SK-N-SH (cell line): Measurements from ENCODE around the gene SPTB. TPM values are rescaled to one million over a fixed set of nuclear protein-coding genes. Genes with fewer than 3 reads are reported as not detected.

Source experiments
- CTCF ChIA-PET: fragments of 300-600, 350-600 bp; formaldehyde crosslinking; extraction: SDS; loops from one replicate; lab custom pipeline; 2021; lab: Yijun Ruan, JAX
- POLR2A ChIA-PET: fragments of 350-600 bp; sonication (Branson Sonifier 250); formaldehyde crosslinking; extraction: SDS; loops from one replicate; lab custom pipeline; 2020; ENCODE audit warnings: antibody characterized with exemption, inconsistent platforms; lab: Yijun Ruan, JAX
- DNase-seq: peaks from one replicate; pipeline ENCODE4 v3.0.0; 2012
- H2AFZ ChIP-seq: fragments of 200-600 bp; sonication (generic); 2 replicates; pipeline ENCODE4 v1.8.1; 2016; ENCODE audit warnings: antibody characterized with exemption, mild to moderate bottlenecking, low read depth
- H3F3A ChIP-seq: fragments of 200-600 bp; sonication (generic); replicated peaks from 2 replicates; pipeline ENCODE3; 2016; ENCODE audit warnings: antibody characterized with exemption, mild to moderate bottlenecking; ENCODE audit not compliant: insufficient read depth
- H3K27ac ChIP-seq, 2 experiments: fragments of 200-500 bp in 1 of 2; fragments of 200-600 bp in 1 of 2; sonication (Bioruptor generic) in 1 of 2; sonication (generic), shearing (Covaris generic) in 1 of 2; 2 replicates each; pipeline versions ENCODE4 v1.5.1 to v1.6.1; 2014 to 2016; ENCODE audit warnings: low read depth in 2 of 2, inconsistent platforms in 1 of 2, low read length in 1 of 2, mild to moderate bottlenecking in 1 of 2, mixed read lengths in 1 of 2
- H3K27me3 ChIP-seq: fragments of 200-600 bp; sonication (generic), shearing (Covaris generic); 2 replicates; pipeline ENCODE4 v1.6.1; 2016; ENCODE audit warnings: mixed run types; ENCODE audit not compliant: insufficient read depth
- H3K36me3 ChIP-seq, 2 experiments: fragments of 200-500 bp in 1 of 2; fragments of 200-600 bp in 1 of 2; sonication (Bioruptor generic) in 1 of 2; sonication (generic) in 1 of 2; replicated peaks in 1 of 2; 2 replicates each; pipeline versions ENCODE3 to v1.5.1; 2014 to 2016; ENCODE audit warnings: low read length in 1 of 2, mild to moderate bottlenecking in 1 of 2; ENCODE audit not compliant: insufficient read depth in 2 of 2, control insufficient read depth in 1 of 2
- H3K4me1 ChIP-seq, 2 experiments: fragments of 200-500 bp in 1 of 2; fragments of 200-600 bp in 1 of 2; sonication (Bioruptor generic) in 1 of 2; sonication (generic), shearing (Covaris generic) in 1 of 2; 2 replicates each; pipeline versions ENCODE4 v1.5.1 to v1.6.1; 2014 to 2016; ENCODE audit warnings: low read depth in 1 of 2, low read length in 1 of 2, mixed run types in 1 of 2; ENCODE audit not compliant: insufficient read depth in 2 of 2, control insufficient read depth in 1 of 2
- H3K4me2 ChIP-seq: fragments of 200-600 bp; sonication (generic), shearing (Covaris generic); 2 replicates; pipeline ENCODE4 v1.6.1; 2017; ENCODE audit warnings: mixed run types
- H3K4me3 ChIP-seq, 2 experiments: fragments of 200-500 bp in 1 of 2; fragments of 200-600 bp in 1 of 2; sonication (Bioruptor generic) in 1 of 2; sonication (generic), shearing (Covaris generic) in 1 of 2; 2 replicates each; pipeline versions ENCODE4 v1.5.1 to v1.8.1; 2014 to 2016; ENCODE audit warnings: low read depth in 2 of 2, inconsistent platforms in 1 of 2, low read length in 1 of 2, mild to moderate bottlenecking in 1 of 2, mixed read lengths in 1 of 2, moderate library complexity in 1 of 2
- H3K79me2 ChIP-seq: fragments of 200-600 bp; sonication (generic); 2 replicates; pipeline ENCODE4 v1.8.1; 2017; ENCODE audit warnings: mild to moderate bottlenecking; ENCODE audit not compliant: insufficient read depth
- H3K9ac ChIP-seq: fragments of 200-600 bp; sonication (generic); 2 replicates; pipeline ENCODE4 v1.6.1; 2017; ENCODE audit warnings: mixed run types
- H3K9me2 ChIP-seq: fragments of 200-600 bp; sonication (generic); 2 replicates; pipeline ENCODE4 v1.6.1; 2017; ENCODE audit warnings: mixed run types
- H3K9me3 ChIP-seq: fragments of 200-600 bp; sonication (generic); 2 replicates; pipeline ENCODE4 v1.6.1; 2017; ENCODE audit warnings: mixed run types, mild to moderate bottlenecking, moderate library complexity
- H4K20me1 ChIP-seq: fragments of 200-600 bp; sonication (generic); 2 replicates; pipeline ENCODE4 v1.6.1; 2017; ENCODE audit warnings: mild to moderate bottlenecking, mixed run types; ENCODE audit not compliant: insufficient read depth
- CHD2 ChIP-seq: fragments of 150-350 bp; IDR thresholded peaks from 2 replicates; pipeline ENCODE4 v1.6.1; 2018; ENCODE audit warnings: low read length; ENCODE audit not compliant: partially characterized antibody
- ELF1 ChIP-seq: IDR thresholded peaks from 2 replicates; pipeline ENCODE4 v1.4.0; 2012
- EZH2phosphoT487 ChIP-seq: fragments of 200-600 bp; sonication (generic); IDR thresholded peaks from 2 replicates; pipeline ENCODE4 v1.6.1; 2017; ENCODE audit warnings: low read depth, mixed run types, mild to moderate bottlenecking, antibody characterized with exemption, moderate library complexity, borderline replicate concordance
- FOSL2 ChIP-seq: IDR thresholded peaks from 2 replicates; pipeline ENCODE4 v1.4.0; 2012; ENCODE audit warnings: low read depth, mild to moderate bottlenecking, moderate library complexity, borderline replicate concordance
- FOXJ3 ChIP-seq: sonication (generic); formaldehyde crosslinking; IDR thresholded peaks from 2 replicates; pipeline ENCODE4 v1.5.1; 2020; ENCODE audit warnings: mild to moderate bottlenecking, missing genetic modification reagents
- FOXM1 ChIP-seq: IDR thresholded peaks from 2 replicates; pipeline ENCODE4 v1.4.0; 2012; ENCODE audit warnings: low read depth, mild to moderate bottlenecking
- GATA2 ChIP-seq: sonication (generic); formaldehyde crosslinking; IDR thresholded peaks from 2 replicates; pipeline ENCODE4 v1.5.0; 2020; ENCODE audit warnings: mild to moderate bottlenecking, missing genetic modification reagents
- IRF3 ChIP-seq: fragments of 150-350 bp; IDR thresholded peaks from 2 replicates; pipeline ENCODE4 v1.6.1; 2016; ENCODE audit warnings: mild to moderate bottlenecking, low read depth, low read length
- MEF2A ChIP-seq: IDR thresholded peaks from 2 replicates; pipeline ENCODE4 v1.4.0; 2012; ENCODE audit warnings: low read depth, borderline replicate concordance
- MXI1 ChIP-seq: IDR thresholded peaks from 2 replicates; pipeline ENCODE4 v1.6.1; 2012; ENCODE audit warnings: mild to moderate bottlenecking, low read depth, low read length, improper control_type of control experiment
- NRF1 ChIP-seq: IDR thresholded peaks from 2 replicates; pipeline ENCODE4 v1.6.1; 2012; ENCODE audit warnings: low read depth, mild to moderate bottlenecking, low read length
- RAD21 ChIP-seq: IDR thresholded peaks from 2 replicates; pipeline ENCODE4 v1.6.1; 2012; ENCODE audit warnings: mild to moderate bottlenecking, low read length
- RXRA ChIP-seq: IDR thresholded peaks from 2 replicates; pipeline ENCODE4 v1.4.0; 2012; ENCODE audit warnings: low read depth, mild to moderate bottlenecking, borderline replicate concordance
- SIN3A ChIP-seq: IDR thresholded peaks from 2 replicates; pipeline ENCODE4 v1.6.1; 2012; ENCODE audit warnings: low read depth, mild to moderate bottlenecking, low read length, moderate library complexity, borderline replicate concordance
- SMC3 ChIP-seq: IDR thresholded peaks from 2 replicates; pipeline ENCODE4 v1.6.1; 2012; ENCODE audit warnings: low read depth, low read length, improper control_type of control experiment
- TAF1 ChIP-seq: IDR thresholded peaks from 2 replicates; pipeline ENCODE4 v1.6.1; 2012; ENCODE audit warnings: low read depth, mild to moderate bottlenecking, low read length, moderate library complexity, borderline replicate concordance
- TEAD4 ChIP-seq: IDR thresholded peaks from 2 replicates; pipeline ENCODE4 v1.4.0; 2012; ENCODE audit warnings: mild to moderate bottlenecking, borderline replicate concordance; ENCODE audit not compliant: insufficient read depth
- ZBTB33 ChIP-seq: IDR thresholded peaks from 2 replicates; pipeline ENCODE4 v1.4.0; 2012; ENCODE audit warnings: low read depth, borderline replicate concordance
- WGBS: methylation state at CpG from one replicate; pipeline ENCODE4 v1.1.6; 2017; ENCODE audit warnings: low lambda C conversion rate; 5-methylcytosine and 5-hydroxymethylcytosine counted together
- polyA plus RNA-seq, 3 experiments: library from polyadenylated mRNA; depleted of rRNA; stranded (reverse); fragments of >200 nt; gene quantifications; 2 replicates each; pipeline ENCODE4 v1.2.3, GENCODE V29; 2012

Gene SPTB
- polyA plus RNA-seq, 1 of the 3 experiments (the other 2 are of a cell fraction): 0.15 TPM

- Histone ChIP-seq H4K20me1 (no peaks in the 10 kb centered on the region), H3F3A (no peaks in the 10 kb centered on the region), H3K27ac (no peak overlapping the region), H3K27me3 (no peaks in the 10 kb centered on the region), H3K4me1 (no peaks in the 10 kb centered on the region), H3K9me3 (no peaks in the 10 kb centered on the region), H3K36me3 (peaks cover 0 to 43% of the 10 kb centered on the region in 2 experiments), H3K4me3 (no peak overlapping the region), H3K4me2 (no peak overlapping the region), H3K9ac (no peak overlapping the region), H3K9me2 (no peaks in the 10 kb centered on the region), H3K79me2 (no peaks in the 10 kb centered on the region), H2AFZ (no peak overlapping the region)
- WGBS: 100% methylated on average over 7 of the region's 9 CpGs
- no peak for DNase-seq
- CTCF ChIA-PET: no interaction called here
- no peak for TF ChIP-seq FOXM1
- POLR2A ChIA-PET: interaction anchor here (1.6 kb wide), 1 partner anchor 12 kb away, joined by 4 read pairs; no protein-coding TSS in a partner anchor
Measured at GRCh38 chr14:64738281-64738804, 141.4 kb downstream of the SPTB start.

GRCh38 chr14:64737391-64738280 is 142.1 kb downstream of the SPTB start:
- peaks cover 0 to 39% of the 10 kb centered on the region in 2 experiments for H3K36me3 ChIP-seq
- no peaks in the 10 kb centered on the region for H3K4me1 ChIP-seq
- no peak overlapping the region for H3K4me2 ChIP-seq
- TF ChIP-seq ZBTB33: no peak
- no peak for TF ChIP-seq SMC3
- no peak for TF ChIP-seq RXRA
- no peak for TF ChIP-seq MEF2A
- no peak for TF ChIP-seq GATA2 (CRISPR knock-in tag)
- TF ChIP-seq FOXJ3: no peak
- TF ChIP-seq TAF1: no peak
- TF ChIP-seq IRF3: no peak
- no peak for TF ChIP-seq FOXM1
- TF ChIP-seq SIN3A: no peak
- TF ChIP-seq CHD2: no peak
- TF ChIP-seq NRF1: no peak
- TF ChIP-seq TEAD4: no peak
- no peak for TF ChIP-seq FOSL2
- TF ChIP-seq EZH2phosphoT487: no peak
- no peak for TF ChIP-seq RAD21
- TF ChIP-seq MXI1: no peak
- TF ChIP-seq ELF1: no peak
- TF ChIP-seq, all 33 proteins: peak for 0
- H3K27me3 ChIP-seq: no peaks in the 10 kb centered on the region
- no peak for DNase-seq
- no peak overlapping the region for H2AFZ ChIP-seq
- H3K79me2 ChIP-seq: no peaks in the 10 kb centered on the region
- no peaks in the 10 kb centered on the region for H4K20me1 ChIP-seq
- H3K27ac ChIP-seq: no peak overlapping the region
- H3K9ac ChIP-seq: no peak overlapping the region
- H3F3A ChIP-seq: no peaks in the 10 kb centered on the region
- no peaks in the 10 kb centered on the region for H3K9me3 ChIP-seq
- H3K4me3 ChIP-seq: no peak overlapping the region
- ChIA-PET POLR2A (interaction anchor here (1.6 kb wide), 1 partner anchor 12 kb away, joined by 4 read pairs; no protein-coding TSS in a partner anchor), CTCF (no interaction called here)
- no peaks in the 10 kb centered on the region for H3K9me2 ChIP-seq
- WGBS: 90% methylated on average over 9 of the region's 17 CpGs
